MM.1S (cell line): ENCODE data around the gene SNX6.

Experiments used
- DNase-seq: peaks from one replicate; pipeline ENCODE4 v3.0.0-alpha.2; 2015
- H2AFZ ChIP-seq: fragments of 300-600 bp; sonication (generic); 2 replicates; pipeline ENCODE4 v1.6.0; 2016; ENCODE audit warnings: antibody characterized with exemption, low read length
- H3F3A ChIP-seq: fragments of 300-600 bp; sonication (generic); 2 replicates; pipeline ENCODE4 v1.6.1; 2016; ENCODE audit warnings: mild to moderate bottlenecking, antibody characterized with exemption, low read length, moderate library complexity, mixed read lengths; ENCODE audit not compliant: insufficient read depth
- H3K27ac ChIP-seq: fragments of 300-600 bp; sonication (generic); 2 replicates; pipeline ENCODE4 v1.5.1; 2016; ENCODE audit warnings: mild to moderate bottlenecking, low read length
- H3K27me3 ChIP-seq: fragments of 300-600 bp; sonication (generic); replicated peaks from 2 replicates; pipeline ENCODE4 v1.6.0; 2016; ENCODE audit warnings: low read length; ENCODE audit not compliant: insufficient read depth
- H3K36me3 ChIP-seq: fragments of 300-600 bp; sonication (generic); replicated peaks from 2 replicates; pipeline ENCODE4 v1.6.1; 2016; ENCODE audit warnings: mild to moderate bottlenecking, low read length, mixed read lengths; ENCODE audit not compliant: insufficient read depth
- H3K4me1 ChIP-seq: fragments of 300-600 bp; sonication (generic); 2 replicates; pipeline ENCODE4 v1.6.1; 2016; ENCODE audit warnings: low read length, mixed read lengths
- H3K4me2 ChIP-seq: fragments of 300-600 bp; sonication (generic); 2 replicates; pipeline ENCODE4 v1.6.0; 2016; ENCODE audit warnings: low read depth, low read length
- H3K4me3 ChIP-seq: fragments of 300-600 bp; sonication (generic); 2 replicates; pipeline ENCODE4 v1.5.1; 2016; ENCODE audit warnings: low read length, mixed read lengths
- H3K79me2 ChIP-seq: fragments of 300-600 bp; sonication (generic); 2 replicates; pipeline ENCODE4 v1.6.1; 2016; ENCODE audit warnings: mixed run types, low read length, mixed read lengths
- H3K9ac ChIP-seq: fragments of 300-600 bp; sonication (generic); 2 replicates; pipeline ENCODE4 v1.6.1; 2016; ENCODE audit warnings: low read length, mixed read lengths
- H3K9me2 ChIP-seq: fragments of 300-600 bp; sonication (generic); replicated peaks from 2 replicates; pipeline ENCODE4 v1.6.1; 2016; ENCODE audit warnings: mild to moderate bottlenecking, low read length, mixed read lengths; ENCODE audit not compliant: insufficient read depth
- H3K9me3 ChIP-seq: fragments of 300-600 bp; sonication (generic); replicated peaks from 2 replicates; pipeline ENCODE4 v1.6.1; 2016; ENCODE audit warnings: mild to moderate bottlenecking, low read length, mixed read lengths; ENCODE audit not compliant: insufficient read depth
- H4K20me1 ChIP-seq: fragments of 300-600 bp; sonication (generic); 2 replicates; pipeline ENCODE4 v1.6.1; 2016; ENCODE audit warnings: mild to moderate bottlenecking, low read length, moderate library complexity, mixed read lengths; ENCODE audit not compliant: insufficient read depth
- EZH2 ChIP-seq: fragments of 300-600 bp; sonication (generic); optimal IDR thresholded peaks from 2 replicates; pipeline ENCODE3; 2017; ENCODE audit warnings: low read depth, mild to moderate bottlenecking, antibody characterized with exemption, low read length, mixed read lengths
- EZH2phosphoT487 ChIP-seq: fragments of 300-600 bp; sonication (generic); IDR thresholded peaks from 2 replicates; pipeline ENCODE4 v1.6.1; 2018; ENCODE audit warnings: antibody characterized with exemption, low read length
- TF ChIP-seq, protein P1 (sequence below): fragments of 300-600 bp; sonication (generic); IDR thresholded peaks from 2 replicates; pipeline ENCODE4 v1.5.1; 2016; ENCODE audit warnings: antibody characterized with exemption, low read length, mixed read lengths

The SNX6 gene

DNA sequence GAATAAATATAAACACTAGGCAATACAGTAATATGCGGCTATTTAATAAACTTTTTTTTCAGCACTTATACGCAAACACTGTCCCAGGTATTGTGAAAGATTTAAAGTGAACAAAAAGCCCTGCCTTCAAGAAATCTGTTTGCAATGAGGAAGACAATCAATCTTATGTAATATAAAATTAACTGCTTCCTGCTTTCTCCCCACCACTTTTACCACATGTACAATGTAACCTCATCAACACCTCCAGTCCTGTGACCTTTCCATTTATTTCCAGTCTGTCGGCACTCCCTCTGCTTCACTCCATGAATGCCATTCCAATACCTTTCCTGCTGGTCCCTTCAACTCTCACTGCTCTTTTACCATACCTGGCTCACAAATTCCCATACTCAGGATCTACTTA lies 10.5 kb downstream of the SNX6 start:
- no peak for DNase-seq
- peaks cover 6% of the 10 kb centered on the region; the same call in 1 of the 2 replicates for H3K79me2 ChIP-seq
- no peaks in the 10 kb centered on the region for H3K4me1 ChIP-seq
- H3K36me3 ChIP-seq, result no peaks in the 10 kb centered on the region
- no peaks in the 10 kb centered on the region for H3F3A ChIP-seq
- no peaks in the 10 kb centered on the region for H3K9me3 ChIP-seq
- no peaks in the 10 kb centered on the region for H3K9me2 ChIP-seq
- no peaks in the 10 kb centered on the region for H4K20me1 ChIP-seq
- H3K9ac ChIP-seq, result no peak overlapping the region
- no peak overlapping the region for H3K27ac ChIP-seq
- no peak overlapping the region for H3K4me2 ChIP-seq
- TF ChIP-seq EZH2phosphoT487 (no peak), EZH2 (no peak)
- TF ChIP-seq, protein P1, sequence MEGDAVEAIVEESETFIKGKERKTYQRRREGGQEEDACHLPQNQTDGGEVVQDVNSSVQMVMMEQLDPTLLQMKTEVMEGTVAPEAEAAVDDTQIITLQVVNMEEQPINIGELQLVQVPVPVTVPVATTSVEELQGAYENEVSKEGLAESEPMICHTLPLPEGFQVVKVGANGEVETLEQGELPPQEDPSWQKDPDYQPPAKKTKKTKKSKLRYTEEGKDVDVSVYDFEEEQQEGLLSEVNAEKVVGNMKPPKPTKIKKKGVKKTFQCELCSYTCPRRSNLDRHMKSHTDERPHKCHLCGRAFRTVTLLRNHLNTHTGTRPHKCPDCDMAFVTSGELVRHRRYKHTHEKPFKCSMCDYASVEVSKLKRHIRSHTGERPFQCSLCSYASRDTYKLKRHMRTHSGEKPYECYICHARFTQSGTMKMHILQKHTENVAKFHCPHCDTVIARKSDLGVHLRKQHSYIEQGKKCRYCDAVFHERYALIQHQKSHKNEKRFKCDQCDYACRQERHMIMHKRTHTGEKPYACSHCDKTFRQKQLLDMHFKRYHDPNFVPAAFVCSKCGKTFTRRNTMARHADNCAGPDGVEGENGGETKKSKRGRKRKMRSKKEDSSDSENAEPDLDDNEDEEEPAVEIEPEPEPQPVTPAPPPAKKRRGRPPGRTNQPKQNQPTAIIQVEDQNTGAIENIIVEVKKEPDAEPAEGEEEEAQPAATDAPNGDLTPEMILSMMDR, result no peak
- no peak overlapping the region for H2AFZ ChIP-seq
- no peaks in the 10 kb centered on the region for H3K27me3 ChIP-seq
- no peak overlapping the region for H3K4me3 ChIP-seq

DNA sequence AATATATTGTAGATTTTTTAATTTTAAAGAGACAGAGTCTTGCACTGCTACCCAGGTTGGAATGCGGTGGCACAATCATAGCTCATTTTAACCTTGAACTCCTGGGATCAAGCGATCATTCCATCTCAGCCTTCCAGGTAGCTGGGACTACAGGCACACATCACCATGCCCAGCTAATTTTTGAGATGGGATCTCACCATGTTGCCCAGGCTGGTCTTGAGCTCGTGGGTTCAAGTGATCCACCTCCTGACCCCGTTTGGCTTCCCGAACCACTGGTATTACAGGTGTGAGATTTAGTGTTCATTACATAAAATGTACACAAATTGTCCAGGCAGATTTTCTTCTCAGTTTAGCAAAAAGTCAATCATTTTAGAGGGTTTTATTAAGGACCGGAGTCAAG lies 13.6 kb downstream of the SNX6 start:
- Histone ChIP-seq H3K36me3 (no peaks in the 10 kb centered on the region), H3K79me2 (0 out of 2 replicates have a peak, but pooled peaks cover 2% of the 10 kb centered on the region), H3K4me2 (no peak overlapping the region), H3K27ac (no peak overlapping the region), H3K4me1 (no peaks in the 10 kb centered on the region), H3K27me3 (no peaks in the 10 kb centered on the region), H3K9ac (no peak overlapping the region), H3K4me3 (no peak overlapping the region), H3F3A (no peaks in the 10 kb centered on the region), H3K9me2 (no peaks in the 10 kb centered on the region), H3K9me3 (no peaks in the 10 kb centered on the region), H4K20me1 (no peaks in the 10 kb centered on the region), H2AFZ (no peak overlapping the region)
- DNase-seq, result no peak
- TF ChIP-seq EZH2 (no peak), EZH2phosphoT487 (no peak)
- TF ChIP-seq, protein P1, result no peak

DNA sequence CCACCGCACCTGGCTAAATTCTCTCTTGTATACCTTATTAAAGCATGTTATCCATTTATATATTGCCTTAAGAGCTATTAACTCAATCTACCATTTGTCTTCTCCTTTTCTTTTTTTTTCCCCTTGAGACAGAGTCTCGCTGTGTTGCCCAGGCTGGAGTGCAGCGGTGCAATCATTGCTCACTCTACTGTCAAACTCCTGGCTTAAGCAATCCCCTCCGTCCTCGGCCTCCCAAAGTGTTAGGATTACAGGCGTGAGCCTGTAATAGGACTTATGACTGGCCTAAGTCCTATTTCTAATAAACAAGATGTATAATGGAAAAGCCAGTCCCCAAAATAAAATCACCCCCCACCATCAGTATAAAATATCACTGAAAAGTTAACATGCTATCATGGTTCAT lies 14.4 kb downstream of the SNX6 start:
- Histone ChIP-seq H3K9me3 (no peaks in the 10 kb centered on the region), H3K27ac (no peak overlapping the region), H3K36me3 (no peaks in the 10 kb centered on the region), H2AFZ (no peak overlapping the region), H3K79me2 (no peaks in the 10 kb centered on the region), H3K27me3 (no peaks in the 10 kb centered on the region), H3F3A (no peaks in the 10 kb centered on the region), H3K4me3 (no peak overlapping the region), H3K4me1 (no peaks in the 10 kb centered on the region), H3K9ac (no peak overlapping the region), H4K20me1 (no peaks in the 10 kb centered on the region), H3K9me2 (no peaks in the 10 kb centered on the region), H3K4me2 (no peak overlapping the region)
- DNase-seq, result no peak
- TF ChIP-seq EZH2phosphoT487, result no peak
- TF ChIP-seq EZH2, result no peak
- TF ChIP-seq, protein P1, result no peak
